GM23338 (cell line): ENCODE measurements around the gene UPP1.

Experiments used
- CREB1 ChIP-seq: fragments of 250-450 bp; sonication (Bioruptor Pico); IDR thresholded peaks from 2 replicates; pipeline ENCODE4 v1.5.0; 2020; ENCODE audit warnings: low read depth, mild to moderate bottlenecking, moderate library complexity
- EZH2 ChIP-seq: fragments of 200-600 bp; sonication (generic); IDR thresholded peaks from one replicate; pipeline ENCODE4 v1.8.0; 2017; ENCODE audit warnings: antibody characterized with exemption, mild to moderate bottlenecking, low read depth; ENCODE audit not compliant: unreplicated experiment
- EZH2phosphoT487 ChIP-seq: fragments of 200-600 bp; sonication (generic); IDR thresholded peaks from one replicate; pipeline ENCODE4 v1.8.1; 2018; ENCODE audit warnings: antibody characterized with exemption; ENCODE audit not compliant: unreplicated experiment
- JUNB ChIP-seq: IDR thresholded peaks from one replicate; pipeline ENCODE4 v1.6.1; 2016; ENCODE audit warnings: antibody characterized with exemption; ENCODE audit not compliant: unreplicated experiment
- POLR2AphosphoS5 ChIP-seq: IDR thresholded peaks from 2 replicates; pipeline ENCODE4 v1.6.1; 2016; ENCODE audit warnings: antibody characterized with exemption, low read depth
- STAT1 ChIP-seq: IDR thresholded peaks from one replicate; pipeline ENCODE4 v1.6.1; 2016; ENCODE audit warnings: antibody characterized with exemption; ENCODE audit not compliant: unreplicated experiment
- ZNF114 ChIP-seq: fragments of 250-450 bp; sonication (Bioruptor Pico); IDR thresholded peaks from 2 replicates; pipeline ENCODE4 v1.5.0; 2020; ENCODE audit warnings: mild to moderate bottlenecking, moderate library complexity
- ZNF331 ChIP-seq: fragments of 250-450 bp; sonication (Bioruptor Pico); IDR thresholded peaks from 2 replicates; pipeline ENCODE4 v1.5.0; 2020; ENCODE audit warnings: low read depth, mild to moderate bottlenecking, moderate library complexity
- TF ChIP-seq, protein P1 (sequence below), 2 experiments: fragments of 200-600 bp in 1 of 2; sonication (generic) in 1 of 2; conservative IDR thresholded peaks; 2 replicates each; pipeline versions ENCODE4 v1.5.1 to v1.6.1; 2016 to 2017; ENCODE audit warnings: antibody characterized with exemption in 2 of 2, low read depth in 2 of 2, mild to moderate bottlenecking in 2 of 2, moderate library complexity in 1 of 2
- TF ChIP-seq, protein P2 (sequence below): IDR thresholded peaks from one replicate; pipeline ENCODE4 v1.6.1; 2018; ENCODE audit warnings: antibody characterized with exemption; ENCODE audit not compliant: unreplicated experiment
- TF ChIP-seq, protein P3 (sequence below): fragments of 250-450 bp; sonication (Bioruptor Pico); IDR thresholded peaks from 2 replicates; pipeline ENCODE4 v1.5.0; 2020; ENCODE audit warnings: mild to moderate bottlenecking, moderate library complexity
- TF ChIP-seq, protein P4 (sequence below): IDR thresholded peaks from 2 replicates; pipeline ENCODE4 v1.6.1; 2016; ENCODE audit warnings: antibody characterized with exemption

DNA sequence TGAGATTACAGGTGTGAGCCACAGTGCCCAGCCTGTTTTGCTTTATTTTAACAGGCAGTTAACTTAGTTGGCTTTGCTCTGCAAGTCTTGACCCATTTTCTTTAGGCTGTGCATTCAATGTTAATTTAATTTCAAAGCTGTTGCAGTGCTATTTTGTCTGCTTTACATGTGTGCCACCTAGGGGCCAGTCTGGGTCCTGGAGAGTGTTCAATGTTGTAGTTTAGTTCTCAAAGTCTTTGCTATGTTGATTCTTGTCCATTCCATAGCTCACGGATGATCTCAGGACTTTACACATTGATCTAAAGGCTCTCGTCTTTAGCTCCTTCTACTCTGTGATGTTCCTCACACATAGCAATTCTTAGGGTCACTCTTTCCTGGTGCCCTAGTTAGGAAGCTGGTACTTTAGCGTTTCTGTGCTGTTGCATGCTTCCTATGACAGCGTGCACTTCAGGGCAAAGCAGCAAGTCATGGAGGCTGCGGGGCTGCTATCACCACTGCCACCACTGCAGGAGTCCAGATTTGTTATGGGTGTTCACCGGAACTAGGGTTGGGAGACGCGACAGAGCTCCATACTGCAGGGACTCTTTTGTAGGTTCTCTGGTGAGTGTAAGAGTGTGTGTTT lies 65.8 kb downstream of the UPP1 start:
- TF ChIP-seq, protein P1, sequence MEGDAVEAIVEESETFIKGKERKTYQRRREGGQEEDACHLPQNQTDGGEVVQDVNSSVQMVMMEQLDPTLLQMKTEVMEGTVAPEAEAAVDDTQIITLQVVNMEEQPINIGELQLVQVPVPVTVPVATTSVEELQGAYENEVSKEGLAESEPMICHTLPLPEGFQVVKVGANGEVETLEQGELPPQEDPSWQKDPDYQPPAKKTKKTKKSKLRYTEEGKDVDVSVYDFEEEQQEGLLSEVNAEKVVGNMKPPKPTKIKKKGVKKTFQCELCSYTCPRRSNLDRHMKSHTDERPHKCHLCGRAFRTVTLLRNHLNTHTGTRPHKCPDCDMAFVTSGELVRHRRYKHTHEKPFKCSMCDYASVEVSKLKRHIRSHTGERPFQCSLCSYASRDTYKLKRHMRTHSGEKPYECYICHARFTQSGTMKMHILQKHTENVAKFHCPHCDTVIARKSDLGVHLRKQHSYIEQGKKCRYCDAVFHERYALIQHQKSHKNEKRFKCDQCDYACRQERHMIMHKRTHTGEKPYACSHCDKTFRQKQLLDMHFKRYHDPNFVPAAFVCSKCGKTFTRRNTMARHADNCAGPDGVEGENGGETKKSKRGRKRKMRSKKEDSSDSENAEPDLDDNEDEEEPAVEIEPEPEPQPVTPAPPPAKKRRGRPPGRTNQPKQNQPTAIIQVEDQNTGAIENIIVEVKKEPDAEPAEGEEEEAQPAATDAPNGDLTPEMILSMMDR (conservative IDR thresholded peaks at IDR 0.05; ENCODE audit: low read depth in 2 of 2) = peak; percentile 73 to 75
- no peak for TF ChIP-seq EZH2
- no peak for TF ChIP-seq POLR2AphosphoS5
- TF ChIP-seq, protein P2, sequence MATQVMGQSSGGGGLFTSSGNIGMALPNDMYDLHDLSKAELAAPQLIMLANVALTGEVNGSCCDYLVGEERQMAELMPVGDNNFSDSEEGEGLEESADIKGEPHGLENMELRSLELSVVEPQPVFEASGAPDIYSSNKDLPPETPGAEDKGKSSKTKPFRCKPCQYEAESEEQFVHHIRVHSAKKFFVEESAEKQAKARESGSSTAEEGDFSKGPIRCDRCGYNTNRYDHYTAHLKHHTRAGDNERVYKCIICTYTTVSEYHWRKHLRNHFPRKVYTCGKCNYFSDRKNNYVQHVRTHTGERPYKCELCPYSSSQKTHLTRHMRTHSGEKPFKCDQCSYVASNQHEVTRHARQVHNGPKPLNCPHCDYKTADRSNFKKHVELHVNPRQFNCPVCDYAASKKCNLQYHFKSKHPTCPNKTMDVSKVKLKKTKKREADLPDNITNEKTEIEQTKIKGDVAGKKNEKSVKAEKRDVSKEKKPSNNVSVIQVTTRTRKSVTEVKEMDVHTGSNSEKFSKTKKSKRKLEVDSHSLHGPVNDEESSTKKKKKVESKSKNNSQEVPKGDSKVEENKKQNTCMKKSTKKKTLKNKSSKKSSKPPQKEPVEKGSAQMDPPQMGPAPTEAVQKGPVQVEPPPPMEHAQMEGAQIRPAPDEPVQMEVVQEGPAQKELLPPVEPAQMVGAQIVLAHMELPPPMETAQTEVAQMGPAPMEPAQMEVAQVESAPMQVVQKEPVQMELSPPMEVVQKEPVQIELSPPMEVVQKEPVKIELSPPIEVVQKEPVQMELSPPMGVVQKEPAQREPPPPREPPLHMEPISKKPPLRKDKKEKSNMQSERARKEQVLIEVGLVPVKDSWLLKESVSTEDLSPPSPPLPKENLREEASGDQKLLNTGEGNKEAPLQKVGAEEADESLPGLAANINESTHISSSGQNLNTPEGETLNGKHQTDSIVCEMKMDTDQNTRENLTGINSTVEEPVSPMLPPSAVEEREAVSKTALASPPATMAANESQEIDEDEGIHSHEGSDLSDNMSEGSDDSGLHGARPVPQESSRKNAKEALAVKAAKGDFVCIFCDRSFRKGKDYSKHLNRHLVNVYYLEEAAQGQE = no peak
- no peak for TF ChIP-seq CREB1
- no peak for TF ChIP-seq EZH2phosphoT487
- TF ChIP-seq ZNF331 (CRISPR knock-in tag) = no peak
- TF ChIP-seq JUNB = no peak
- TF ChIP-seq STAT1 = no peak
- TF ChIP-seq, protein P3, sequence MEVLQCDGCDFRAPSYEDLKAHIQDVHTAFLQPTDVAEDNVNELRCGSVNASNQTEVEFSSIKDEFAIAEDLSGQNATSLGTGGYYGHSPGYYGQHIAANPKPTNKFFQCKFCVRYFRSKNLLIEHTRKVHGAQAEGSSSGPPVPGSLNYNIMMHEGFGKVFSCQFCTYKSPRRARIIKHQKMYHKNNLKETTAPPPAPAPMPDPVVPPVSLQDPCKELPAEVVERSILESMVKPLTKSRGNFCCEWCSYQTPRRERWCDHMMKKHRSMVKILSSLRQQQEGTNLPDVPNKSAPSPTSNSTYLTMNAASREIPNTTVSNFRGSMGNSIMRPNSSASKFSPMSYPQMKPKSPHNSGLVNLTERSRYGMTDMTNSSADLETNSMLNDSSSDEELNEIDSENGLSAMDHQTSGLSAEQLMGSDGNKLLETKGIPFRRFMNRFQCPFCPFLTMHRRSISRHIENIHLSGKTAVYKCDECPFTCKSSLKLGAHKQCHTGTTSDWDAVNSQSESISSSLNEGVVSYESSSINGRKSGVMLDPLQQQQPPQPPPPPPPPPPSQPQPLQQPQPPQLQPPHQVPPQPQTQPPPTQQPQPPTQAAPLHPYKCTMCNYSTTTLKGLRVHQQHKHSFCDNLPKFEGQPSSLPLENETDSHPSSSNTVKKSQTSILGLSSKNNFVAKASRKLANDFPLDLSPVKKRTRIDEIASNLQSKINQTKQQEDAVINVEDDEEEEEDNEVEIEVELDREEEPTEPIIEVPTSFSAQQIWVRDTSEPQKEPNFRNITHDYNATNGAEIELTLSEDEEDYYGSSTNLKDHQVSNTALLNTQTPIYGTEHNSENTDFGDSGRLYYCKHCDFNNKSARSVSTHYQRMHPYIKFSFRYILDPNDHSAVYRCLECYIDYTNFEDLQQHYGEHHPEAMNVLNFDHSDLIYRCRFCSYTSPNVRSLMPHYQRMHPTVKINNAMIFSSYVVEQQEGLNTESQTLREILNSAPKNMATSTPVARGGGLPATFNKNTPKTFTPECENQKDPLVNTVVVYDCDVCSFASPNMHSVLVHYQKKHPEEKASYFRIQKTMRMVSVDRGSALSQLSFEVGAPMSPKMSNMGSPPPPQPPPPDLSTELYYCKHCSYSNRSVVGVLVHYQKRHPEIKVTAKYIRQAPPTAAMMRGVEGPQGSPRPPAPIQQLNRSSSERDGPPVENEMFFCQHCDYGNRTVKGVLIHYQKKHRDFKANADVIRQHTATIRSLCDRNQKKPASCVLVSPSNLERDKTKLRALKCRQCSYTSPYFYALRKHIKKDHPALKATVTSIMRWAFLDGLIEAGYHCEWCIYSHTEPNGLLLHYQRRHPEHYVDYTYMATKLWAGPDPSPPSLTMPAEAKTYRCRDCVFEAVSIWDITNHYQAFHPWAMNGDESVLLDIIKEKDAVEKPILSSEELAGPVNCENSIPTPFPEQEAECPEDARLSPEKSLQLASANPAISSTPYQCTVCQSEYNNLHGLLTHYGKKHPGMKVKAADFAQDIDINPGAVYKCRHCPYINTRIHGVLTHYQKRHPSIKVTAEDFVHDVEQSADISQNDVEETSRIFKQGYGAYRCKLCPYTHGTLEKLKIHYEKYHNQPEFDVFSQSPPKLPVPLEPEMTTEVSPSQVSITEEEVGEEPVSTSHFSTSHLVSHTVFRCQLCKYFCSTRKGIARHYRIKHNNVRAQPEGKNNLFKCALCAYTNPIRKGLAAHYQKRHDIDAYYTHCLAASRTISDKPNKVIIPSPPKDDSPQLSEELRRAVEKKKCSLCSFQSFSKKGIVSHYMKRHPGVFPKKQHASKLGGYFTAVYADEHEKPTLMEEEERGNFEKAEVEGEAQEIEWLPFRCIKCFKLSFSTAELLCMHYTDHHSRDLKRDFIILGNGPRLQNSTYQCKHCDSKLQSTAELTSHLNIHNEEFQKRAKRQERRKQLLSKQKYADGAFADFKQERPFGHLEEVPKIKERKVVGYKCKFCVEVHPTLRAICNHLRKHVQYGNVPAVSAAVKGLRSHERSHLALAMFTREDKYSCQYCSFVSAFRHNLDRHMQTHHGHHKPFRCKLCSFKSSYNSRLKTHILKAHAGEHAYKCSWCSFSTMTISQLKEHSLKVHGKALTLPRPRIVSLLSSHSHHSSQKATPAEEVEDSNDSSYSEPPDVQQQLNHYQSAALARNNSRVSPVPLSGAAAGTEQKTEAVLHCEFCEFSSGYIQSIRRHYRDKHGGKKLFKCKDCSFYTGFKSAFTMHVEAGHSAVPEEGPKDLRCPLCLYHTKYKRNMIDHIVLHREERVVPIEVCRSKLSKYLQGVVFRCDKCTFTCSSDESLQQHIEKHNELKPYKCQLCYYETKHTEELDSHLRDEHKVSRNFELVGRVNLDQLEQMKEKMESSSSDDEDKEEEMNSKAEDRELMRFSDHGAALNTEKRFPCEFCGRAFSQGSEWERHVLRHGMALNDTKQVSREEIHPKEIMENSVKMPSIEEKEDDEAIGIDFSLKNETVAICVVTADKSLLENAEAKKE = no peak
- TF ChIP-seq, protein P4, sequence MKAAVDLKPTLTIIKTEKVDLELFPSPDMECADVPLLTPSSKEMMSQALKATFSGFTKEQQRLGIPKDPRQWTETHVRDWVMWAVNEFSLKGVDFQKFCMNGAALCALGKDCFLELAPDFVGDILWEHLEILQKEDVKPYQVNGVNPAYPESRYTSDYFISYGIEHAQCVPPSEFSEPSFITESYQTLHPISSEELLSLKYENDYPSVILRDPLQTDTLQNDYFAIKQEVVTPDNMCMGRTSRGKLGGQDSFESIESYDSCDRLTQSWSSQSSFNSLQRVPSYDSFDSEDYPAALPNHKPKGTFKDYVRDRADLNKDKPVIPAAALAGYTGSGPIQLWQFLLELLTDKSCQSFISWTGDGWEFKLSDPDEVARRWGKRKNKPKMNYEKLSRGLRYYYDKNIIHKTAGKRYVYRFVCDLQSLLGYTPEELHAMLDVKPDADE = no peak
- TF ChIP-seq ZNF114 (CRISPR knock-in tag) = no peak
